EH (cell line): ENCODE results near the gene STXBP4.

Experiments used
- DNase-seq: peaks from one replicate; pipeline ENCODE4 v3.0.0-alpha.2; 2015; ENCODE audit warnings: low read depth

The STXBP4 gene

GRCh38 chr17:55168958-55169687 lies 200.6 kb downstream of the STXBP4 start:
- DNase-seq, result no peak

DNA sequence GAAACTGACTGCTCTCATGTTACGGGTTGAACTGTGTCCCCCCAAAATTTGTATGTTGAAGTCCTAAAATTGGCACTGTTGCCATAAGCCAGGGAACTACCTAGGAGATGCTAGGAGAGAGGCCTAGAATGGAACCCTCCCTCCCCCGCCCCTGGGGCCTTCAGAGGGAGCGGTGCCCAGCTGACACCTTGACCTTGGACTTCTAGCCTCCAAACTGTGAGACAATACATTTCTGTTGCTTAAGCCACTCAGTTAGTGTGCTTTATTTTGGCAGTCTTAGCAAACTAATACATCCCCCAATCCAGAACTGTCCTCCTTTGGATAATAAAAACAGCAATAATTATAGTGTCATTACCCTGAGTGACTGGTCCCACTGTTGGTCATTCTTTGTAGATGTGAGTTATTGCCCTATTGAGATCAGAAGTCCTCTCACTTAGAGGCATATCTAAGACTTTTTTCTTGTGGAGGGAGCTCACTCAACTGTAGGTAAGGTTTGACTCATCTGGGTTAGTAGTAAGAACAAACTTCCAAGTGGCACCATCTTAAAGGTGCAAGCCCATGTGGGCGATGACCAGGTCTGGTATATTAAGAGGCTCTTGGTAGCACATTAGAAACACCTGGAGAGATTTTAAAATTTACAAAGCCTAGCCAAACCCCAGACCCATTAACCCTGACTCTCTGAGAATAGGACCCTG lies 203.2 kb downstream of the STXBP4 start:
- DNase-seq, result no peak

GRCh38 chr17:55172612-55173011 lies 204.0 kb downstream of the STXBP4 start:
- no peak for DNase-seq

DNA sequence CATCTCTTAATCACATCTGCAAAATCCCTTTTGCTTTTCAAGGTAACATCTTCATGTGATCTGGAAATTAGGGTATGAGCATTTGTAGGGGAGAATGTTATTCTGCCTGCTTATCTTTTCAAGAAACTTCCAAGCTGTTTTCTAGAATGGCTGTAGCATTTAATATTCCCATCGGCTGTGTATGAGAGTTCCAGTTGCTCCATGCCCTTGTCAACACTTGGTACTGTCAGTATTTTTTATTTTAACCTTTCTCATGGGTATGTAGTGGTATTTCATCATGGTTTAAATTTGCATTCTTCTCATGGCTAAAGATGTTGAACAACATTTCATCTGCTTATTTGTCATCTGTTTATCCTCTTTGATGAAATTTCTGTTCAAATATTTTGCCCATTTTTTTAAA lies 205.6 kb downstream of the STXBP4 start:
- no peak for DNase-seq

DNA sequence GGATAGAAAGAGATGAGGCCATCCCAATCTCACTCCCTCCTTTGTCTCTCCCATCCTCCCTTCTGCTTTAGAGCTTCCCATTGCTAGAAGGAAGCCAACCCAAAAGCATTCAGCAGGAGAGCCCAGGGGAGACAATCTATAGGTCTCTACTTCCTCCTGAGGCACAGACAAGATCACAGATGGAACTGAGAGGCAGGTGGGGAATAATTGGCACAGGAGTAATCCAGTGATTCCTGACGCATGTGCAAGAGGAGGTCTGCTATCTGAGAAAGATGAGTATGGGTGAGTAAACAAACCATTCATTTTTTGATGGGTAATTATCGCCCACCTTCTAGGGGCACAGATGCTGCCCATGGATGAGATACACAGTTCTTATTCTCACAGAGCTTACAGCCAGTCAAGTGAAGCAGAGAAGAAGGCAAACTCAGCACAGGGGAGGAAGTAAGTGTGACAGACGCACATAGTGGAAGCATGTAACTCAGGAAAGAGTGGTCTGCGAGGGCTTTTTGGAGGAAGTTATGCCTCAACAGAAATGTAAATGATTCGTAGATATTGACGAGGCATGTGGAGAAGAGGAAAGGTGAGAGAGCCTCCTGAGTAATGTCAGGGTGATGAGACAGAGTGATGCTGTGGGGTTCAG lies 207.3 kb downstream of the STXBP4 start:
- DNase-seq, result no peak

- peak; percentile 46 for DNase-seq
Observed at GRCh38 chr17:55177159-55177854, 208.7 kb downstream of the STXBP4 start.

GRCh38 chr17:55177855-55178217 lies 209.3 kb downstream of the STXBP4 start:
- no peak for DNase-seq

GRCh38 chr17:55186937-55187770 lies 218.6 kb downstream of the STXBP4 start:
- DNase-seq, result no peak

GRCh38 chr17:55190748-55191147 lies 222.2 kb downstream of the STXBP4 start:
- DNase-seq, result no peak

DNA sequence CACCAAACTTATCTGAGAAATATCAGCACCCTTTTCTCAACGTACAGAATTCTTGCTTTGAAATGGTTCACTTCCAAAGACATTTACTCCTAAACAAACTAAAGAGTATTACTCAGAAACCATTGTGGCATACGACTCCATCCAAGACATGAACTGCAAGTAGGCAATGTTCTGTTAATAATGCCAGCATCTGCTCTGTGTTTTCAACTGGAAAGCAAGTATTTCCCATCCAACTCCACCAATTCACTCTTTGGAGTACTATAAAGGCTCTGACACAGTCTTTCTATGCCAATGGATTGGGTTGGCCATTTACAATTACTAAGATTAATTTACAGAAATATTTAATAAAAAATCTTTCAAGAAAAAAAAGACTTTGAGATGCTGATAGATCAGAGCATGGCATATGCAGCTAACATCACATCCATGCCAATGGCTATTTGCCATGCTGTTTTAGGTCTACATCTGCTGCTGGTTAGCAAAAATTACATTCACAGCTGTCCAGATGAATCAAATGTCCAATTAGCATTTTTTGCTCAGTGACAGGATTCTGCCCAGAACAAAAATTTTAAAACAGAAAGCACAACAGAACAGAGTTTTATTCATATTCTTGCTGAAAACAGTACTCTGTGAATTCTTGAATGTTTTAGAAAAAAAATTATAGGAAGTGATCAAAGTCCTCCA lies 230.3 kb downstream of the STXBP4 start:
- DNase-seq, result peak; percentile 31

DNA sequence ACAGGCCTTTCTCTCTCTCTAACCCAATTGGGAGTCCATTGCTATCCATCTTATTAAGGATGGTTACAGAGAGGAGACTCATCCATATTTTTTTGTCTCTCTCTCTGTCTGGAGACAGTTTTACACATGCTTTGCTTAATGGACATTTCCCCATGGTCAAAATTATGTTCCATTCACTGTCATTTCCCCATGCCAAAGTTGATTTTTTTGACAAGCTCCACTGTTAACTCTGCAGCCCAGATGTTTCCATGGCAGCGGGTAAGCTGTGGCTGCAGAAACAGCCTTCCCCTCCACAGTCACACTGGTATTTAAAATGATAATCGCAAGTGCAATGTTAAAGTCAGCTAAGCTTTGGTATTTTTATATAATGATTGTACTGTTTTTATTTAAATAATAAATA lies 232.3 kb downstream of the STXBP4 start:
- DNase-seq, result no peak

DNA sequence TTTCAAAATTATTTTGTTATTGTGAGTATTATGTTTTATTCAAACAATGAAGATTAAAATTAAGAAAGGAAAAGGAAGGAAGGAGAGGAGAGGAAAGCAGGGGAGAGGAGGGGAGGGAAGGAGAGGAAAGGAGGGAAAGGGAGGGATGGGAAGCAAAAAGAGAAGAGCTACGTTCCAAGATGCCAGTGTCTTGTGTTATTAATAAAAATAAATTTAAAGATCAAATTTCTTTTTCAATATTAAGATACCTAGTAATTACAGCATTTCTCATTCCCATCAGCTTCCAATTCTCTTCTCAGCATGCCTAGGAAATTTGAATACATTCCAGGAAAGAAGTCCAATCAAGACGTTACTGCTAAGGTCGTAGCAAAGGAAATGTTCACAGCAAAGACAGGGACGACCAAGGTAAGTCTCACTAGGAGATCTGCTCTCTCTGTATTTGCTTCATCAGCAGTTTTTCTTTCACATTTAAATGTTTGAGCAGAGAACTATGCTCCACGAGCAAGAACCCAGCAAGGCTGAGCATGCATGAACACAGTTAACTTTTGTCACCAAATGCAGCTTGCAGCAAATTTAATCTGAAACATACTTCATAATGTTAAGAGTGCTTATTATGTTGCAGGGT lies 232.9 kb downstream of the STXBP4 start:
- DNase-seq, result no peak

GRCh38 chr17:55202896-55203295 lies 234.3 kb downstream of the STXBP4 start:
- DNase-seq, result no peak

DNA sequence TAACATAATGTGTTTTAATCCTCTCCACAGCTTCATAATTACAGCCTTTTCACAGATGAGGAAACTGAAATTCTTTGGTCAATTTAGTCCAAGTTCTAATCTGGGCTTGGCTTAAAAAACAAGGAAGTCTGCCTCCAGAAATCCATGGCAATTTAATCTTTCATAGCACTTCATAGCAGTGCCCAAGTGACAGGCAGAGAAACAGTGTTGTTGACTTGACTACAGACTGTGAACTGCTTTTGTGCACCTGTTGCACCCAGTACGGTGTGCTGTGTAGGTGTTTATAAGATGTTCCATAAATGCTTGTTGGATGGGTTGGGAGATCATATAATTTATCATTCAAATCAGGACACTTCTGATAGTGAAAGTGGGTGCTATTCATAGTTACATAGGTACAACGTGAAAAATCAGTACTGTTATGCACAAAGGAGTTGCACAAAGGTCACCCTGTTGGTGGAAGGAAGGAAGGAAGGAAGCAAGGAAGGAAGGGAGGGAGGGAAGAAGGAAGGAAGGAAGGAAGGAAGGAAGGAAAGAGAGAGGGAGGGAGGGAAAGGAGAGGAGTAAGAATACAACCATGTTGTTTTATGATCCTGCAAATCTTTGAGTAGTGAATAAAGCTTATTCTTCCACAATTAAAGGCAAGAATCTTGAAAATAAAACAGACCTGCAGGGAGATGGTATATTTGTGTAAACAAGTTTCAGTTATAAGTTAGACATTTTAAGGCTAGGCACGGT lies 239.7 kb downstream of the STXBP4 start:
- no peak for DNase-seq

GRCh38 chr17:55210292-55210691 lies 241.7 kb downstream of the STXBP4 start:
- no peak for DNase-seq

DNA sequence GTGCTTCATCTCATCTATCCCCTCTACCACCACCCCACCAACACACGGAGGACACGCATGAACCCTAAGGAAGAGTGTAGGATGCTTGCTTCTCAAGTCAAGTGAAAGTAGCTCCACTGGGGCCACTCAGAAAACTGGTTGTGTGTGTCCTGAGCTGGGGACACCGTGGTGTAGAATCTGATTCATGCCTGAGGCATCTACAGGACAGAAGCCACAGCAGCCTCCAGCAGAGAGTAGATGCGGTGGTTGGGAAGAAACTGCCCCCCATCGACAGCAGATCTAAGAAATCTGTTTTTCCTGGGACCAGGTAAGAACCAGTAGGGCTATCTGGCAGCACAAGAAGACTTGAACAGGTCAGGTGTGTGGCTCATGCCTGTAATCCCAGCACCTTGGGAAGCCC lies 244.3 kb downstream of the STXBP4 start:
- DNase-seq, result no peak

- no peak for DNase-seq
Observed at GRCh38 chr17:55215711-55216110, 247.1 kb downstream of the STXBP4 start.

GRCh38 chr17:55216888-55217287 lies 248.3 kb downstream of the STXBP4 start:
- no peak for DNase-seq

GRCh38 chr17:55219459-55219858 lies 250.9 kb downstream of the STXBP4 start:
- DNase-seq, result no peak

GRCh38 chr17:55219934-55220333 lies 251.4 kb downstream of the STXBP4 start:
- no peak for DNase-seq
